HG03439 (cell line): Measurements from ENCODE around the gene PPP1CB.
"Not testable (repeated sequence)": the region's sequence is repeated elsewhere in the genome, so short reads cannot be mapped to it uniquely, and the experiment has no call there.

Experiments used
- ATAC-seq: cut with Tn5 transposase; IDR thresholded peaks from one replicate; pipeline ENCODE4 v1.9.1; 2021; ENCODE audit warnings: mild to moderate bottlenecking, moderate library complexity; ENCODE audit not compliant: unreplicated experiment

The PPP1CB gene

DNA sequence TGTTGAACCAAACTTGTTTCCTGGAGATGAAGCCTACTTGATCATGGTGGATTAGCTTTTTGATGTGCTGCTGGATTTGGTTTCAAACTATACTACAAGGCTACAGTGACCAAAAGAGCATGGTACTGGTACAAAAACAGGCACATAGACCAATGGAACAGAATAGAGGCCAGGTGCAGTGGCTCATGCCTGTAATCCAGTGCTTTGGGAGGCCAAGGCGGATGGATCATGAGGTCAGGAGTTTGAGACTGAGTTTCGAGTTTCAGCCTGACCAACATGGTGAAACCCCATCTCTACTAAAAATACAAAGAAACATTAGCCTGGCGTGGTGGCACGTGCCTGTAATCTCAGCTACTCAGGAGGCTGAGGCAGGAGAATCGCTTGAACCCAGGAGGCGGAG, 9.0 kb upstream of the PPP1CB start:
- not testable (repeated sequence) for ATAC-seq

DNA sequence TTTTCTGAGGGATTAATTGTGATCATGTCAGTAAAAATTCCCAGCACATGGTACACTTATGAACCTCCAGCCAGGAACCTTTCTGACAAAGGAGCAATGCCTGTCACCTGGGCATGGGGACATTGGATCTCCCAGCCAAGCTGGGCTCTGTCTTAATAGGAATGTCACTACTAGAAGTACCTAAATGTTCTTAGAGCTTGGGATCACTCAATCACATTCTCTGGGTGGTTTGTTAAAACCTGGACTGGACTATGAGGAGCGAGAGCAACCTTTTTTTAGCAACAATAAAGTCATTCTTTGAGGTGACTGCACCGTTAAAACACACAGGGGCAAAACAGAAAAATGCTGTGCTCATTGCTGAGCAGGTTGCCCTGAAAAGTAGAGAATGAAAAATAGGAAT, 6.4 kb upstream of the PPP1CB start:
- ATAC-seq, result no peak

DNA sequence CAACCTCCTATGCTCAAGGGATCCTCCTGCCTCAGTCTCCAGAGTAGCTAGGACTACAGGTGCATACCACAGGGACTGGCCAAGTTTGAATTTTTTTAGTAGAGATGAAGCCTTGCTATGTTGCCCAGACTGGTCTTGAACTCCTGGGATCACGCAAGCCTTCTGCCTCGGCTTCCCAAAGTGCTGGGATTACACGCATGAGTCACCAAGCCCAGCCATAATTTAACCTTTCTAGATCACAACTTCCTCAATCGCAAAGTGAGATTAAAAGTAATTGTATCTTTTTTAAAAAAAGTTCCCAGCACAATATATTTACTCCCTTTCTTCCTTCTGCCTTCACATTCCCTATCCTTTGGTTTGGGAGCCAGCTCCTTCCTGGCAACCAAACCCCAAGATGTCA, 5.8 kb upstream of the PPP1CB start:
- no peak for ATAC-seq

DNA sequence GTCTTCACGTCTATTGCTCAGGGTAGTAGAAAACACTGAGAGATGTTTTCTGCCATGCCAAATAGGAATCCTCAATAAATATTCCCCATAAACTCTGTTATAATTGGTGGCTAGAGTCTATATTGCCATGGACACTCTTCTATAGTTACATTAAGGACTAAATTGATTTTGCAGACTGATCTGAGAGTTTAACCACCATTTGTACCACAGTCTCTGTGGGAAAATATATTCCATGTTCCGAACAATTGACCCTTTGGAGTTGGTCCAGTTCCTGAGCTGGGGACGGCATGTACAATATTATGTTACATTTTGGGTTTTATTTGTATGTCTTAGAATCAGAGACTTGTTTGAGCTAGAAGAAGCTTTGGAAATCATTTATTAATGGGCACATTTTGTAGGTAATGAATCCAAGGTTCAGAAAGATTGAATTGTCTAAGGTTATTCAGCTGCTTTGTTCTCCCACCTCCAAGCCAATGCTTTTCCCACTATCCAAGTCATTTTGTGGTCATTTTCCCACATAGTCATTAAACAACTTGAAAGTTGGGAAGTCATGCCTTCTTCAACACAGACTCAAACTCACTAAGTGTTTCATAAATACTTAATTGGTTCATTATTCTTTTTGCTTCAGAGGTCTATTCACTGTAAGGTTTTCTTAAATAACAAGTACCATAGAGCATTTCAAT, 5.1 kb upstream of the PPP1CB start:
- no peak for ATAC-seq

DNA sequence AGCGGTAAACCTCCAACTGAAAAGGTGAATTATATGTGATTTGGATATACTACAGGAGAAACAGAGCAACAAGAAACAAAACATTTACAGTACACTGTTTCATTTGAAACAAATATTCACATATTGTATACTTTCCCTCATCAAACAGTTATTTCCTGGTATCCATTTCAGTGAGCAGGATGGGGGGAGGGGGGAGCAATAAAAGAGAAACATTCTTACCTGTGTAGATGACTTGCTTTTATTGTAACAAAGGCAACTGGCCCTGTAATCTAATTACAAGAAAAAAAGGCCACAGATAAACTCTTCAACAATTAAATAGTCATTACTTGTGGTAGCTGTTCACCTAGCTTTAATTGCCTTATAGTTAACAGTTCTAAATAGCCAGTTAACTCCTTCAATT, 3.9 kb upstream of the PPP1CB start:
- no peak for ATAC-seq

DNA sequence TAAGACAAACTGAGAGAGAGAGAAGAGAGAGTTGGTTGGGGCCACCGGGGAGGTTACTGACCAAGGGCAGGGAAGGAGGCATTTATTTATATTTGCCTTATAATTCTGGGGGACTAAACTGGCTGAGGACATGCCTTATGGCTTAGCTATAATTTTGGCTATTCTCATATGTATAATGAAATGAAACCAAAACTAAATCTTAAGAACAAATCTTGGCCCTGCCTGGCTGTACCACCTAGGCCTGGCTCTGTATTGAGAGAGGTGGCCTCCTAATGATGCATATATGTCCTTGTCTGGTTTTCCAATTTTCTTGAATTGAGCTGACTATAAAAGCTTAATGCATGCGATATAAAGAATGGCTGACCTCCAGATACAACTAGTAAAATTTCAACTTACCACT, 3.5 kb upstream of the PPP1CB start:
- no peak for ATAC-seq

DNA sequence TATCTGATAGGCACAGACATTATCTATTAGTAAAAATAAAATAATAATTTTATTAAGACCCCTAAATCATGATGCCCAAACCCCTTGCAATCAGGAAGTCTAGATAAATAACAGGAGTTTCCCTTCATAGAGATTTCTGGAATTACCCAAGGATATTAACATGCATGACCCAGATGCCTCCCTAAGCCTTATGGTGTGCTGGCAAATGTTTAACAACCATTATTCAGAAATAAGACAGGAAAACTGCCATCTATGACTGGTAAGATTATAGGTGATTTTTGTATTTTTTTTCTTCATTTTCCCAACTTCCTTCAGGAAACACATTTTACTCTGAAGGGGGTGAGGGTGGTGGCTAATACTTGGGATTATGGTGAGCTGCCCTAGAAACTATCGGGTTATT, 2.7 kb upstream of the PPP1CB start:
- ATAC-seq, result no peak

DNA sequence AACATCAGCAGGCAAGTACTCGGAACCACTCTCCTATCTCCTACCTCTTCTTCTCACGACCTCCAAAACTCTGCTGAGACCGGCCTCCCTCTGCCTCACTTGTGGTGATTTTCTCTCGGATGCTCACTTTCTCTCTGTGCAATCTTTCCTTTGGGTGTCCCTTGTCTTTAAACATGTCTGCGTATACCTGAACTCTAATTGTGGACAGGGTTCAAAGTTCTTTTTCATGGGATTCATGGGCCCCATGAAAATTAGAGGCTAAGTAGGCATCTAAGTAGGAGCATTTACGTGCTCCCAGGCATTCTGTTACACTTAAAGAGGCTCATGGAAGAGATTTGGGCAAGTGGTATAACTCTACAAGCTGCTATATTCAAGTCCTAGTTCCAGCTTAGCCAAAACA, 2.1 kb upstream of the PPP1CB start:
- ATAC-seq, result no peak

DNA sequence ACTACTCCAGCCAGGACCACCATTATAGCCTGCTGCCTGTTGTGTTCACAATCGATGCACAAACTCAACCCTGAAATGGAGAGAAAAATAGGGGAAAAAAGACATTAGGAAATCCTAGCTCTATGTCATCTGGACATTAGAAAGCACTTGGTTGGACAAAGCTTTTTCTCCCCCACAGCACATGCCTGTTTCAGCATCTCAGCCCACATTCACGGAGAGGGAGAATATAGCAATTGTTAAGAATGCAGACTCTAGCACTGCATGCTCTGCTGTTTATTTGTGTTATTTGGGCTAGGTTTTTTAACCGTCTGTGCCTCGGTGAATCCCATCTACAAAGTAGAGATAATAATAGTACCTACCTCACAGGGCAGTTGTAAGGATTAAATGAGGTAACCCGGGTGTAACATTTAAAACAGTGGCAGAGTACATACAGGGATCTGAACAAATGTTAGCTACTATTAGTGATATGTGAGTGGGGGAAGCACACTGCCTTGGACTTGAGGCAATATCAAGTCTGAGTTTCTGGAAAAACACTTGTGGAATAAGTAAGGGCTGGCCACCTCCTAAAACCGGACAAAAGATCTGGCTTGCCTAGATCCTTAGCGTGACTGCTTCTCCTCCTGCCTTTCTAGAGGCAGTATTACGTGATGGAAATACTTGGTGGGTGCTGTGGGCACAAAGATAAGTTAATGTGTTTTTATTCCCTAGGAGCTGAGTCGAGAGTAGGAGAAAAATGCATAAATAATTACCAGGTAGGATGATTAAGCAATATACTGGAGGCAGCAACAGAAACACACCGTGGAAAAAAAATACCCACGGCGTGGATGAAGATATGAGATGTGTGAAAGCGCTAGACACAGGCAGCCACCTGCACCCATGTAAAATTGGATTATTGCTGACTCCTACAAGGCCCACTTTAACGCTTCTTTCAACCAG, 1.0 kb upstream of the PPP1CB start:
- no peak for ATAC-seq

DNA sequence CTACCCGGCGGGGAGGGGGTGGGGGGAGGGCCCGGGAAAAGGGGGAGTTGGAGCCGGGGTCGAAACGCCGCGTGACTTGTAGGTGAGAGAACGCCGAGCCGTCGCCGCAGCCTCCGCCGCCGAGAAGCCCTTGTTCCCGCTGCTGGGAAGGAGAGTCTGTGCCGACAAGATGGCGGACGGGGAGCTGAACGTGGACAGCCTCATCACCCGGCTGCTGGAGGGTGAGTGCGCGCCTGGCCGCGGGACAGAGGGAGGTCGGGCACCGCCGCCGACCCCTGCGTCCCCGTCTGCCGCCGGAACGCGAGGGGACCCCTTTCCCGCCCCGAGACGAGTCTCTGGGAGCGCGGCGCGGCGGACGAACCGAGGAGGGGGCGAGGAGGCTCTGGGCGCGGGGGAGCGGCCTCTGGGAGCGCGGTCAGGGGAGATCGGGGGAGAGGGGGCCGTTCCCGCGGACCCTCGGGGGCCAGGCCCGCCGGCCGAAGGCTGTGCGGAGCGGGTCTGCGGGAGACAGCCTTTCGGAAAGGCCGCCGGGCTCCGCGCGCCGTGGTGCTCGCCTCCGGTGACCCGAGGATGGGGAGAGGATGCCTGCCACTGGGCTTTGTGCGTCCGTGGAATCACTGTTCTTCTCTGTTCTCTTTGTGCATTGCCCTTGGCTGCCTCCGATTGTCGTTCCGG, 463 bp downstream of the PPP1CB start:
- peak; percentile 34 for ATAC-seq

DNA sequence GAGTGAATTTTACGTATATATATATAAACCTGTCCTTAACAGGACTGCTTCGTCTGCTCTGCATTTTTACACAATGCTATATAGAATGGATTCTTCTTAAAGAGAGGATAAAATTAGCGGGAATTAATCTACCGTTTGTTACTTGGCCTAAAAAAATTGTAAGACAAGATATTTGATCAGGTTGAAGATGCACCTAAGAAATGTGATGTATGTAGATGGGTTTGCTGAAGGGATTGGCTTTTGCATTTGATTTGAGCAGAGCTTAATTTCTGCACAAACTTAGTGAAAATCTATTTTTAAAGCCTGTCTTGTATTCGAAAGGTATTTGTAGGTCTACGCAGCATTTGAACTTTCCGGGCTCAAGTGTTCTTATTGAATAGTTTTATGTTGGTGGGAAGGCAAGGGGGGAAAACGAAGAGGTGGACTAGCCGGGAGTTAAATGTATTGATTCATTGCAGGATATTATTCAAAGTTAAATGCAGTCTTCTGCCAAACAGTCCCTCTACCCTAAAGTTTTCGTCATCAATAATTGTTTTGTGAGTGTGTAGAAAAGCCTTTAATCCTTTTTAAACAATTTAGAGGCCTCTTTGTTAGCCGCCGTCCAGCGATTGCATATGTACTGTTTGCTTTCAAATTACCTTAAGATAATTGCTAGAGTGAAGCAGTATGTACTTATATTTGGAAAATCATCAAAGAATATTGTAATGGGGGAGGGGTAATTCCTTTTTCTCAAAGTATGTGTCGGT, 1.2 kb downstream of the PPP1CB start:
- ATAC-seq, result no peak

DNA sequence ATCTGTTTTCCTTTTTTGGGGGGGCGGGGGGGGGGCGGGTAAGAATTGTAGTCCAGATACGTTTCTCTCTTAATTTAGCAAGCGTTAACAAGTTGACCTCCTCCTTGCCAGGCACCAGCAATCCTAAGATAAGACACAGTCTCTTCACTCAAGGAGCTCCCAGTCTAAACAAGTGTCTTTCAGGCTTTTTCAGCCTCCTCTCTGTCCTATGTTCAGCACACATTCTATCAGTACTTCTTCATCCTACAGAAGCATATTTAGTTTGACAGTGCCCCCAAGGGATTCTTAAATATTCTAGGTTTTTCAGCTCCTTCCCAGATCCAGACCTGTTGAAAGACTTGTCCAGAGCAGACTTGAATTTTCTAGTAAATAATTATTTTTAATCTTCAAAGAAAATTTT, 2.7 kb downstream of the PPP1CB start:
- ATAC-seq, result no peak

DNA sequence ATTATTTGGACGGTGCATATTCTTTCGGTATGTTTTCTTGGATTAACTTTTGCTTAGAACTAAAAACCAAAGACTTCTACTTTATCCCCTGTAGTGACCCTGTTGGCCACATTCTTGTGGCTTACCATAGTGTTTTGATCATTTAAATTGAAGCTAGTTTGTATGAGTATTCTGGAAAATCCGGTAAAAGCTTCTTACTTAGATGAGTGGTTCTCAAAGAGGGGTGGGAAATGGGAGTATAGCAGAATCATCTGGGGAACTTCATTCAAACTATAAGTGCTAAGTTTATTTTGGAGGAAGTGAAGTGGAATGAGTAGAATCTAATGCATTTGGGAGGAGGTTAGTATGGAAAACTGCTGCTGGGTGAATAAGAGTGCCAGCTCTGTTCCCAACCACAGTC, 3.8 kb downstream of the PPP1CB start:
- ATAC-seq, result no peak

DNA sequence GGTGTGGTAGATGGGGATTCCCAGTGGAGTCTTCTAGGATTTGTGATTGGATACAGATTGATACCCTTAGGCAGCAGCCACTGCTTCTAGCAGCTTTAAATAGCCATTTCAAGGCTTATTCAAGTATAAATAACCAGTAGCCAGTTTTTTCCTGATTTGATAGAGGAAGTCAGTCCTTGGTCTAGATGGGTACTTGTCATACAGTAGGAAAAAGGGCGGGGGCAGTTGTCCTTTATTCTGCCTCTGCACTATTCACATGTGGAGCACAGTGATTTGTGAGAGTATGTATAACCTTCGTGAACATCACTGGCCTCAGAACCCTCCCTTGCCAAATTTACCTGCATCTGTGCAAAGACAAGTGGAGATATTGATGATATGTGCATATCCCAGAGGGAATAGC, 6.8 kb downstream of the PPP1CB start:
- no peak for ATAC-seq

DNA sequence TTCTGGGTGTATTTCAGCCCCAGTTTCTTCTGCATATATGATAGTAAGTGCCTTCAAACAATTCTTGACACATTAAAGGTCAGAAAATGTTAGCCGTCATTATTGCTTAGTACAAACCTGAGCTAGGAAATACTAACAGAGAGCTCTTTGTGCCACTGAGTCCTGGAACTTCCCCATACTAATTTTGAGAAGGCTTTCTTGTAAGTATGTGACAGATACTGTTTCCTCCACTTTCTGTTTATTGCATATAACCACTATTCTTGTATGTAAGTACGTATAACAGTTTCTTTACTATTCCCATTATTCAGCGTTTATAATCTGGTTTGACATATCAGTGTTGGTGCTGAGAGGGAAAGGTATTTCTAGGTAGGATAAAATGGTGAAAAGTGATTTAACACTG, 9.8 kb downstream of the PPP1CB start:
- no peak for ATAC-seq

DNA sequence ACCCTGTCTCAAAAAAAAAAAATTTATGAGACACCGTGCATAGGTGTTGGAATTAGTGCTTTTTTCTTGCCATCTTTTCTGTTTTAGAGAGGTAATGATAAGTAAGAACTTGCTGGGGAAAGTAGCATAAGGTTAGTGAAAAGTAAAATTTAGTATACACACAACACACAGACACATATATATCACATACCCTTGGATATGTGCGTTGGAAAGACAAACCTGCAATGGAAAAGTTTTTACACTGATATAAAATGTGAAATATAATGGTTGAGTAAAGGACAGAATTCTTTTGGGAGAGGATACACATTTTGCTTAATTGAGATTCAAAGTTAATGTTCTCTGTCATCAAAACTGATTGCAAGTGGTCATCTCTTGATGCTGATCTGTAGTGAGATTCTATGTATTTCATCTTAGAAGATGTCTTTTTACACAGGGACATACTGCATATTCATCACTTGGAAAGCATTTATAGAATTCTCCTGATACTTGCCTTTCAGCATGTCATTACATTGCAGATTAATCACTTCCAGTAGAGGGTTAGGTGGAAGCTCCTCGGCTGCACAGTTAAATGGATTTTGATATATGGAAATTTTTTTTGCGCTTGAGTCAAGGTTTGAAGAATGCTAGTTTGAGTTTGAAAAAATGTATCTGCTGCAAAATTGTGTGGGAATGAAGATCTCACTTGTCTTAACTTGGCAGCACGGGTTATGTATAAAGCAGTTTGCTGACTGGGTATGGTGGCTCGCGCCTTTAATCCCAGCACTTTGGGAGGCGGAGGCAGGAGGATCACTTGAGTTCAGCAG, 13.5 kb downstream of the PPP1CB start:
- no peak for ATAC-seq

DNA sequence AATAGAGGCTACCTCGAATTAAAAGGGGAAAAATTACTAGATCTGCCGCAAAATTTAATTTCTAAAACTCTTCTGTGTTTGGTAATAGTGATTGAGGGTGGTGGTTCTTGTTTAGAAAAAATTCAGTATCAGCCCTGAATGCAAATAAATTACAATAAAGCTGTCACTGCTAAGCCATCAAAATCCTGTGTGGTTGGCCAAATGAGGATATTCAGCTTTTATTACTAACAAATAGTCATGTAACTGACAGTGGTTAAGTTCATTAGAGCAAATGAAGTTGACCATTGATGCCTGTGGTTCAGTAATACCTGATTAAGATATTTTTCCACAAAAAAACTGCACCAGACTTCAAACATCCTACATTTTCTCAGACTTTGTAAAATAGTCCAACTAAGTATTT, 14.4 kb downstream of the PPP1CB start:
- ATAC-seq, result no peak

DNA sequence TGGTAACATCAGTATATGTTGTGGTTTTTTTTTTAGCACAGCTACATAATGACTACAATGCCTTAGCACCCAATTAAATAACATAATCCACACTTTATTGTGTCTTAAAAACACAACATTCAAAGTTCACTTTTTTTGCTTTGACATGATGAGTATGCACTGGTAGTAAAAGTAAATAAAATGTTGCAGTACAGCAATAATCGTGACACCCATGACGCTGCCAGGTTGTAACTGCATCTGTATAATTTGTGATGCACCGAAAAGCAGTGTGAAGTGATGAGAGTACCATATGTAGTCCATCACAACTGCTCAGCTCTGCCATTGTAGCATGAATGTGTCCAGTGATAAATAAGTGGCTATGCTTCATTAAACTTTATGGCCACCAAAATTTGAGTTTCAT, 15.7 kb downstream of the PPP1CB start:
- no peak for ATAC-seq

DNA sequence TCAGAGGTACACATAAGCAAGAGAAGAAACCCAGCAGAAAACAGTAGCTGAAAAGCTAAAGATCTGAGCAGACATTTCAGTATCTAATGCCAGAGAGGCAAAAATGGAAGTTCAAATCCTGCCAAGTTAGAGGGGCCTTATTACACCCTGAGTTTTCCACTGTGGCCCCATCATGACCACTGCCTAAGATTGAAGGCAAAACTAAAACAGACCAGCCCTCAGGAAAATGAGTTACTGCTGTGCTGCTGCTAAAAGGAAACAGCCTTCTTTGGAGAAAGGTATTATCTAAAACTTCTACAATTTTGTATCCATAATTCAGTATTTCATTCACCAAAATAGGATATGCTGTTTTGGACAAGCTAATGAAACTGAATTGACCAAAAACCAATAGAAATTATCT, 16.8 kb downstream of the PPP1CB start:
- no peak for ATAC-seq

DNA sequence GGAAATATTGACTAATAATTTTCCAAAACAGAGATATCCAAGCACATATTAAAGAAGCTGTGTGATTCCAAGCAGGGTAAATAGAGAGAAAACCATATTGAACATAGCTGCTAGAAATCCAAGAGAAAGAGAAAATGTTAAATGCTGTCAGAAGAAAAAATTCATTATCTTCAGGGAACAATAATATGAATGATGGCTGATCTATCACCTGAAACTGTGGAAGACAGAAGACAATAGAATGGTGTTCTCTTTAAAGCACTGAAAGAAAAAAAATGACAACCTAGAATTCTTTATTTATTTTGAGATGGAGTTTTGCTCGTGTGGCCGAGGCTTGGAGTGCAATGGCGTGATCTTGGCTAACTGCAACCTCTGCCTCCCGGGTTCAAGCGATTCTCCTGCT, 17.3 kb downstream of the PPP1CB start:
- no peak for ATAC-seq
